Left ventricle myocardium inferior (tissue), 1 donor: ENCODE results near the gene FIGNL2. TPM values are rescaled to one million over a fixed set of nuclear protein-coding genes. Genes with fewer than 3 reads are reported as not detected.
"Not testable (repeated sequence)": the region's sequence is repeated elsewhere in the genome, so short reads cannot be mapped to it uniquely, and the experiment has no call there.

Experiments used
- DNase-seq: peaks from one replicate; pipeline ENCODE4 v3.0.0-alpha.2; 2020
- H3K27ac ChIP-seq: fragments of 200-600 bp; replicated peaks from 2 replicates; pipeline ENCODE4 v1.8.0; 2021
- H3K27me3 ChIP-seq: fragments of 200-600 bp; 2 replicates; pipeline ENCODE4 v1.8.0; 2021; ENCODE audit warnings: low read depth
- H3K36me3 ChIP-seq: fragments of 200-600 bp; 2 replicates; pipeline ENCODE4 v1.8.0; 2021
- H3K4me1 ChIP-seq: fragments of 200-600 bp; 2 replicates; pipeline ENCODE4 v1.8.0; 2021
- H3K4me3 ChIP-seq: fragments of 200-600 bp; 2 replicates; pipeline ENCODE4 v1.8.0; 2021; ENCODE audit warnings: mild to moderate bottlenecking, moderate library complexity
- H3K9me3 ChIP-seq: fragments of 200-600 bp; replicated peaks from 2 replicates; pipeline ENCODE4 v1.8.0; 2021
- CTCF ChIP-seq: fragments of 200-600 bp; IDR thresholded peaks from 2 replicates; pipeline ENCODE4 v1.8.0; 2021; ENCODE audit warnings: antibody characterized with exemption, mild to moderate bottlenecking, borderline replicate concordance
- intact Hi-C: fragments of 100-400 bp; cut with micrococcal nuclease; formaldehyde crosslinking; loops from one replicate; pipeline ENCODE4 v1.11.0; 2022
- total RNA-seq: library from RNA; stranded (reverse); fragmentation: NEBNext Ultra II Directional; extraction: Animal tissue kit (Norgen Biotek cat#: 25700); gene quantifications from one replicate; pipeline ENCODE4 v1.2.1, GENCODE V29; 2021
- donor health status: DM: no; HTN: yes; CAD: no; lungs with severe emphysema.

Gene FIGNL2
- total RNA-seq, 1 donor from 2014 or later: 0.30 TPM

DNA sequence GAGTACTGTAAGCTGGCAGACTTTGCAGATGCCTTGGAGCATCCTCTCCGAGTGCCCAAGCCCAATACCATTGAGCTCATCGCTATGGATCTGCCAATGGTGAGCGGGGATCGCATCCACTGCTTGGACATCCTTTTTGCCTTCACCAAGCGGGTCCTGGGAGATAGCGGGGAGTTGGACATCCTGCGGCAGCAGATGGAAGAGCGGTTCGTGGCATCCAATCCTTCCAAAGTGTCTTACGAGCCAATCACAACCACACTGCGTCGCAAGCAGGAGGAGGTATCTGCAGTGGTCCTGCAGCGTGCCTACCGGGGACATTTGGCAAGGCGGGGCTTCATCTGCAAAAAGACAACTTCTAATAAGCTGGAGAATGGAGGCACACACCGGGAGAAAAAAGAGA is 41.6 kb downstream of the FIGNL2 start:
- no peaks in the 10 kb centered on the region for H3K27me3 ChIP-seq
- no peak for TF ChIP-seq CTCF
- H3K4me1 ChIP-seq: peaks cover 3% of the 10 kb centered on the region
- no peak overlapping the region for H3K4me3 ChIP-seq
- H3K36me3 ChIP-seq: no peaks in the 10 kb centered on the region
- H3K27ac ChIP-seq: no peak overlapping the region
- intact Hi-C loops: no loop called here
- no peaks in the 10 kb centered on the region for H3K9me3 ChIP-seq
- DNase-seq: no peak

DNA sequence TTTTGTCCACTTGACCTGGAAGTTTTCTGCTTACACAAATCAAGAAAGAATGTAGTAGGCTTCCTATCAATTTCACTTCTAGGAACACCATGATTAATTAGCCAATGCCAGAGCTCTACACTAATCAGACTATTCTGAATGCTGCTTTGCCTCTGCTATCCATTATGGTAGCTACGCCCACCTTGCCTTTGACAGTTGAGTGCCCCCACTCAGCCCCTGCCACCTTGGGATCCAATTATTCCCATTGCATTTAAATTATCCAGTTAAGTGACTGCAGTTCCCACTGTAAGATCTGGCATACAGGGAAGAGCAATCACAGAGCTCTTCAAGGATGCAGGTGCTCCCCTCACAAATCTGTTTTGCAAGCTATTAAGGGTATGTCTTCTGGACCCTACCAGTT is 47.5 kb downstream of the FIGNL2 start:
- Histone ChIP-seq H3K36me3 (no peaks in the 10 kb centered on the region), H3K27ac (no peak overlapping the region), H3K4me3 (no peak overlapping the region), H3K27me3 (no peaks in the 10 kb centered on the region), H3K4me1 (no peaks in the 10 kb centered on the region), H3K9me3 (no peaks in the 10 kb centered on the region)
- no peak for DNase-seq
- intact Hi-C loops: no loop called here
- no peak for TF ChIP-seq CTCF

- H3K9me3 ChIP-seq: no peaks in the 10 kb centered on the region
- intact Hi-C loops: no loop called here
- no peaks in the 10 kb centered on the region for H3K4me1 ChIP-seq
- H3K27me3 ChIP-seq: no peaks in the 10 kb centered on the region
- DNase-seq: no peak
- no peak for TF ChIP-seq CTCF
- H3K36me3 ChIP-seq: no peaks in the 10 kb centered on the region
- H3K27ac ChIP-seq: no peak overlapping the region
- H3K4me3 ChIP-seq: no peak overlapping the region
These were observed 50.0 kb downstream of the FIGNL2 start for GRCh38 chr12:51798501-51798900.

DNA sequence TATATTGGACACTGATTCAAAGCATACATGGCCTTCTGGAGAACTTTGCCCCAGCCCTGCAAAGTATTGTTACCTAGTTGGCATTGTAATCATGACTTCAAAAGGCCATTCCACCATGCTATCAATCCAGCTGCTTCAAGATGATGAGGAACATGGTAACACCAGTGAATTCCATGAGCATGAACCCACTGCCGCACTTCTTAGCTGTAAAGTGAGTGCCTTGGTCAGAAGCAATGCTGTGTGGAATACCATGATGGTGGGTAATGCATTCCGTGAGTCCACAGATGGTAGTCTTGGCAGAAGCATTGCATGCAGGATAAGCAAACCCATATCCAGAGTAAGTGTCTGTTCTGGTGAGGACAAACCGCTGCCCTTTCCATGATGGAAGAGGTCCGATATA is 50.5 kb downstream of the FIGNL2 start:
- H3K36me3 ChIP-seq, H3K27ac ChIP-seq, H3K4me1 ChIP-seq, DNase-seq, H3K4me3 ChIP-seq, H3K27me3 ChIP-seq, intact Hi-C loops, H3K9me3 ChIP-seq: not testable (repeated sequence)

DNA sequence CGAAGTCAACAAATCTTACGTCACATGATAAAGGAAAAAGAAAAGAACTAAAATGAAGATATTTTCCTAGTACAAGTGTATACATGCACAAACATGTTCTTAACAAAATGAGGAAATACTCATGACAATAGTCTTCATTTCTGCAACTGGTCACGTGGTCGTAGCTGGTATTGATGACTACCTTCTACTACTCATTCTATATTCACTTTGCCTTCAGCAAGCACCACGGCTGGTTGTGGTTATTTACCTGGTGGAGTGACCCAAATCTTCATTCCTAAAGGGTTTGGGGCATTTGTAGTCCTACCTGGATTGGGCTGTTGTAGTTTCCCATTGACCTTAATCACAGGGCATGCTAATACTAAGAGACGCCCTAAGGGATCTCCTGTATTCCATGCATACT is 51.2 kb downstream of the FIGNL2 start:
- no peak for DNase-seq
- H3K9me3 ChIP-seq: no peaks in the 10 kb centered on the region
- H3K27ac ChIP-seq: no peak overlapping the region
- H3K4me1 ChIP-seq: no peaks in the 10 kb centered on the region
- intact Hi-C loops: no loop called here
- no peaks in the 10 kb centered on the region for H3K36me3 ChIP-seq
- H3K27me3 ChIP-seq: no peaks in the 10 kb centered on the region
- TF ChIP-seq CTCF: no peak
- no peak overlapping the region for H3K4me3 ChIP-seq

DNA sequence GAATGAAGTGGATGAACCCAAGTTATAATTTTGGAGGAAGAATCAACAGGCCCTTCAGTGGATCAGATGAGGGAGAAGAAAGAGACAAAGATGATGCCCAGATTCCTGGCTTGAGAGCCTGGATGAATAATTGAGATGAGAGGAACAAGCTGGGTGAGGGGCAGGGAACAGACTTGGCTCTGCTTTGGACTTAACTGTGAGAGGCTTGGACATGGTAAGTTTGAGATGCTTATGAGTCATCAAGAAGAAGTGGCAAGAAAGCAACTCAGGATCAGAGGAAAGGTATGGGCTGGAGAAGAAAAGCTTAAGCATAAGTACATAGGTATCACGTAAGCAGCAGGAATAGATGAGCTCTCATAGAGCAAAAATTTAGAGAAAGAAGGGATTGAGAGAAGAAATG is 55.3 kb downstream of the FIGNL2 start:
- intact Hi-C loops: no loop called here
- no peaks in the 10 kb centered on the region for H3K27me3 ChIP-seq
- no peaks in the 10 kb centered on the region for H3K9me3 ChIP-seq
- no peak for TF ChIP-seq CTCF
- no peaks in the 10 kb centered on the region for H3K36me3 ChIP-seq
- H3K4me1 ChIP-seq: no peaks in the 10 kb centered on the region
- H3K4me3 ChIP-seq: no peak overlapping the region
- no peak overlapping the region for H3K27ac ChIP-seq
- no peak for DNase-seq
